GM12801 (cell line): ENCODE data around the gene TMUB2.

ENCODE experiments used
- TF ChIP-seq, protein P1 (sequence below): IDR thresholded peaks from one replicate; pipeline ENCODE4 v1.5.1; 2011; ENCODE audit warnings: control low read depth; ENCODE audit not compliant: insufficient read length; ENCODE audit errors: extremely low read depth

The TMUB2 gene

DNA sequence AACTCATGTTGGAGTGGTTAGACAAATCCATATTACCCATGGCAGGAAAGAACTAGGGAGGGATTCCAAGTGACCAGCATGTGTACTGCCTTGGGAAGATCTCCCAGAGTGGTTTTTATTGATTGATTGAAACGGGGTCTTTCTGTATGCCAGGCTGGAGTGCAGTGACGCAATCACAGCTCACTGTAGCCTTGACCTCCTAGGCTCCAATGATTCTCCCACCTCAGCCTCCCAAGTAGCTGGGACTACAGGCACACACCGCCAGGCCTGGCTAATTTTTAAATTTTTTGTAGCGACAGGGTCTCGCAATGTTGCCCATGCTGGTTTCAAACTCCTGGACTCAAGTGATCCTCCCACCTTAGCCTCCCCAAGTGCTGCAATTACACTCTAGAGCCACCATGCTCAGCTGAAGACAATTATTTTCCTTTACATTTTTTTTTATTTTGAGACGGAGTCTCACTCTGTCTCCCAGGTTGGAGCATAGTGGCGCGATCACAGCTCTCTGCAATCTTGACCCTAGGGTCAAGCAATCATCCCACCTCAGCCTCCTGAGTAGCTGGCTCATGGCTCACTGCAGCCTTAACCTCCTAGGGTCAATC, 2.5 kb upstream of the TMUB2 start:
- TF ChIP-seq, protein P1, sequence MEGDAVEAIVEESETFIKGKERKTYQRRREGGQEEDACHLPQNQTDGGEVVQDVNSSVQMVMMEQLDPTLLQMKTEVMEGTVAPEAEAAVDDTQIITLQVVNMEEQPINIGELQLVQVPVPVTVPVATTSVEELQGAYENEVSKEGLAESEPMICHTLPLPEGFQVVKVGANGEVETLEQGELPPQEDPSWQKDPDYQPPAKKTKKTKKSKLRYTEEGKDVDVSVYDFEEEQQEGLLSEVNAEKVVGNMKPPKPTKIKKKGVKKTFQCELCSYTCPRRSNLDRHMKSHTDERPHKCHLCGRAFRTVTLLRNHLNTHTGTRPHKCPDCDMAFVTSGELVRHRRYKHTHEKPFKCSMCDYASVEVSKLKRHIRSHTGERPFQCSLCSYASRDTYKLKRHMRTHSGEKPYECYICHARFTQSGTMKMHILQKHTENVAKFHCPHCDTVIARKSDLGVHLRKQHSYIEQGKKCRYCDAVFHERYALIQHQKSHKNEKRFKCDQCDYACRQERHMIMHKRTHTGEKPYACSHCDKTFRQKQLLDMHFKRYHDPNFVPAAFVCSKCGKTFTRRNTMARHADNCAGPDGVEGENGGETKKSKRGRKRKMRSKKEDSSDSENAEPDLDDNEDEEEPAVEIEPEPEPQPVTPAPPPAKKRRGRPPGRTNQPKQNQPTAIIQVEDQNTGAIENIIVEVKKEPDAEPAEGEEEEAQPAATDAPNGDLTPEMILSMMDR = no peak

GRCh38 chr17:44187131-44187899, 543 bp downstream of the TMUB2 start:
- TF ChIP-seq, protein P1 = no peak

- TF ChIP-seq, protein P1 = no peak
Observed at GRCh38 chr17:44188576-44189403, 2.0 kb downstream of the TMUB2 start.

DNA sequence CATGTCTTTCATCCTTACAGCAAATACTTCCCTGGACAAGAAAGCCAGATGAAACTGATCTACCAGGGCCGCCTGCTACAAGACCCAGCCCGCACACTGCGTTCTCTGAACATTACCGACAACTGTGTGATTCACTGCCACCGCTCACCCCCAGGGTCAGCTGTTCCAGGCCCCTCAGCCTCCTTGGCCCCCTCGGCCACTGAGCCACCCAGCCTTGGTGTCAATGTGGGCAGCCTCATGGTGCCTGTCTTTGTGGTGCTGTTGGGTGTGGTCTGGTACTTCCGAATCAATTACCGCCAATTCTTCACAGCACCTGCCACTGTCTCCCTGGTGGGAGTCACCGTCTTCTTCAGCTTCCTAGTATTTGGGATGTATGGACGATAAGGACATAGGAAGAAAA, 3.7 kb downstream of the TMUB2 start:
- TF ChIP-seq, protein P1 = no peak

- TF ChIP-seq, protein P1 = no peak
Observed at GRCh38 chr17:44191369-44191768, 4.6 kb downstream of the TMUB2 start.

- TF ChIP-seq, protein P1 = no peak
Observed at GRCh38 chr17:44191941-44192496, 5.2 kb downstream of the TMUB2 start.

DNA sequence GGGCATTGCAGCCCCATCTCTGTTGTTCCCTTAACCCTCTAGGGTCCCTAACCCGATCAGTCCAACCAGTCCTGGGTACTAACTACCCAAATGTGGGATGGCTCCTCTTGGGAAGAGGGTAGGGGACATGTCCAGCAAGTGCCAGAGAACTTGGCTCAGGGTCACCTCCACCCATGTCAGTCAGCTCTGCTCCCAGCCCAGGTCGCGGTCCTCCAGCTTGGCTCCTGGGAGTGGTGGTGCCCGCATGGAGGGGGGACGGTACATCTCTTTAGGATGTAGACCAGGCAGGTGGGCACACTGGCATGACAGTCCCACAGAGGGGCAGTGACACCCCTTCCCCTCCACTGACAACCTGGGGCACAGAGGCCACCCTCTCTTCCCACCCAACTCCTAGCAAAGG, 6.0 kb downstream of the TMUB2 start:
- TF ChIP-seq, protein P1 = no peak
